ENCODE data around the gene ATF4.
"Not testable (repeated sequence)": the region's sequence is repeated elsewhere in the genome, so short reads cannot be mapped to it uniquely, and the experiment has no call there.

ATF4 gene

DNA sequence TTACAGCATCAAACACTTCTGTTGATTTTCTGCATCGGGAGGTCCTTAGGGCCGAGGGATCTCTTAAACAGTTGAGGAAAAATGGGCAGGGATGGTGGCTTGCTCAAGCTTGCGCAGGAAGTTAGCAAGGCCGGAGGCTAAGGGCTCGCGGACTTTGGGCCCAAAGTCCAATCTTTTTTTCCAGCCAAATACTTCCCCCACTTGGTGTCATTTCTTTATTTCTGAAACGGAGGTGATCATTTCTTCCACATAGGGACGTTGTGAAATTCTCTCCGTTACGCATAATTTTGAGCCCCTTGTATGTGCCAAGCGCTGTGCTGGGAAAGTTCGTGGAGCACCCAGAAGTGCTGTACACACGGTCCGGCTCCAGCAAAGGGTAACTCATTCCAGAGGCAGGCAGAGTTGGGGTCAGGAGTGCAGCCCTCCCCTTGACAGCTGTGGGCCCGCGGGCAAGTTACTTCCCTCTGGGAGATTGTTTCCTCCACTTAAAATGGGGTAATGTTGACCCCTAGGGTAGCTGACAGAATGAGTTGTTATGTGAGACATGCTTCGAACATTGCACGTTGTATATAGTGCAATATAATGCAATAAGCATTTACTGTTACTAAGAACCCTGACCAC, 17.5 kb upstream of the ATF4 start:
- no peak for TF ChIP-seq TOX (CRISPR knock-in tag; IDR thresholded peaks at IDR 0.05; ENCODE audit: borderline replicate concordance)
- no peak for TF ChIP-seq ZNF8 (CRISPR knock-in tag; IDR thresholded peaks at IDR 0.05)
- ATAC-seq, result no peak; the same call in 1 of the 3 replicates

DNA sequence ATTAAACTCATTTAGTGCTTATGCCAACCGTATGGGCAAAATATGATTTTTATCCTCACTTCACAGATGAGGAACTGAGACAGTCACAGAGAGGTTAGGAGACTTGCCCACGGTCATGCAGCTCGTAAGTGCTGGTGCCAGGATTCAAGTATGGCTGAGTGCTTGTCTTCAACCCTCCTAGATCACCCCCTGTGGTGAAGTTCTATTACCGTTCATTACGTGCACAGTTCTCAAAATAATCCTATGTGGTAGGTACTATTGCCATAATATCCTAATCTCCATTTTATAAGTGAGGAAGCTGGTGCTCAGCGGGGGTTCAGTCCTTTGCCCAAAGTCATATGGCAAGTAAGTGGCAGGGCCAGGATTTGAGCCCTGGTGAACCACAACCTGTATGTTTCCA, 16.7 kb upstream of the ATF4 start:
- TF ChIP-seq OSR1 (CRISPR knock-in tag; IDR thresholded peaks at IDR 0.05) (no peak), ZNF8 (CRISPR knock-in tag; IDR thresholded peaks at IDR 0.05) (no peak), ZC3H10 (CRISPR knock-in tag; IDR thresholded peaks at IDR 0.05) (no peak), ZFP3 (CRISPR knock-in tag; IDR thresholded peaks at IDR 0.05) (no peak), SNAI2 (CRISPR knock-in tag; IDR thresholded peaks at IDR 0.05) (no peak), TCF4 (CRISPR knock-in tag; IDR thresholded peaks at IDR 0.05; ENCODE audit: borderline replicate concordance) (no peak), TOX (CRISPR knock-in tag; IDR thresholded peaks at IDR 0.05; ENCODE audit: borderline replicate concordance) (no peak)
- TF ChIP-seq, protein P1, sequence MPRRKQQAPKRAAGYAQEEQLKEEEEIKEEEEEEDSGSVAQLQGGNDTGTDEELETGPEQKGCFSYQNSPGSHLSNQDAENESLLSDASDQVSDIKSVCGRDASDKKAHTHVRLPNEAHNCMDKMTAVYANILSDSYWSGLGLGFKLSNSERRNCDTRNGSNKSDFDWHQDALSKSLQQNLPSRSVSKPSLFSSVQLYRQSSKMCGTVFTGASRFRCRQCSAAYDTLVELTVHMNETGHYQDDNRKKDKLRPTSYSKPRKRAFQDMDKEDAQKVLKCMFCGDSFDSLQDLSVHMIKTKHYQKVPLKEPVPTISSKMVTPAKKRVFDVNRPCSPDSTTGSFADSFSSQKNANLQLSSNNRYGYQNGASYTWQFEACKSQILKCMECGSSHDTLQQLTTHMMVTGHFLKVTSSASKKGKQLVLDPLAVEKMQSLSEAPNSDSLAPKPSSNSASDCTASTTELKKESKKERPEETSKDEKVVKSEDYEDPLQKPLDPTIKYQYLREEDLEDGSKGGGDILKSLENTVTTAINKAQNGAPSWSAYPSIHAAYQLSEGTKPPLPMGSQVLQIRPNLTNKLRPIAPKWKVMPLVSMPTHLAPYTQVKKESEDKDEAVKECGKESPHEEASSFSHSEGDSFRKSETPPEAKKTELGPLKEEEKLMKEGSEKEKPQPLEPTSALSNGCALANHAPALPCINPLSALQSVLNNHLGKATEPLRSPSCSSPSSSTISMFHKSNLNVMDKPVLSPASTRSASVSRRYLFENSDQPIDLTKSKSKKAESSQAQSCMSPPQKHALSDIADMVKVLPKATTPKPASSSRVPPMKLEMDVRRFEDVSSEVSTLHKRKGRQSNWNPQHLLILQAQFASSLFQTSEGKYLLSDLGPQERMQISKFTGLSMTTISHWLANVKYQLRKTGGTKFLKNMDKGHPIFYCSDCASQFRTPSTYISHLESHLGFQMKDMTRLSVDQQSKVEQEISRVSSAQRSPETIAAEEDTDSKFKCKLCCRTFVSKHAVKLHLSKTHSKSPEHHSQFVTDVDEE (CRISPR knock-in tag; IDR thresholded peaks at IDR 0.05), result no peak
- no peak for ATAC-seq

DNA sequence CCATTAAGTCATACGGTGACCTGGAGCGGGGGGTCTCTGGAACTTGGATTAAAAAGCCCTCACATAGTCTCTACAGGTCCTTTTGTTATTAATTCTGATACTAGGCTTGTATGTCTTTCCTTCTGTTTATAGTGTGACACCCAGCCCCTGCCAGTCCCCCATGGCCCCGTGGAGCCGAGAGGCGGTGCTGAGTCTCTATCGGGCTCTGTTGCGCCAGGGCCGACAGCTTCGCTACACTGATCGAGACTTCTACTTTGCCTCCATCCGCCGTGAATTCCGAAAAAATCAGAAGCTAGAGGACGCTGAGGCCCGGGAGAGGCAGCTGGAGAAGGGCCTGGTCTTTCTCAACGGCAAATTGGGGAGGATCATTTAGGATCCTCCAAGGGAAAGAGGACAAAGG, 16.3 kb upstream of the ATF4 start:
- no peak for ATAC-seq

DNA sequence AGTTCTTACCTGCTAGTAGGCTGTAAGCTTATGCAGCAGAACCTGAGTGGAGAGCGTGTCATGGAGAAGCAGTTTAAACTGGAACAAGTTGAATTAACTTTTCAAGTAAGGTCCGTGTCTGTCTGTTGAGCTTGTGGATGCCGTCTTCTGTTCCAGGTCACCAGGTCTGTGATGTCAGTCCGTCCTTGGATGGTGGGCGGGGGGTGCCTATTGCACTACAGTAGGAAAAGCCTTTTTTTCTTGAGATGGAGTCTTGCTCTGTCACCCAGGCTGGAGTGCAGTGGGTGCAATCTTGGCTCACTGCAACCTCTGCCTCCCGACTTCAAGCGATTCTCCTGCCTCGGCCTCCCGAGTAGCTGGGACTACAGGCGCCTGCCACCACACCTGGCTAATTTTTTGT, 13.3 kb upstream of the ATF4 start:
- ATAC-seq, result not testable (repeated sequence)

More for the DNA sequence above, 16.3 kb upstream of the ATF4 start:
- TF ChIP-seq, protein P2, sequence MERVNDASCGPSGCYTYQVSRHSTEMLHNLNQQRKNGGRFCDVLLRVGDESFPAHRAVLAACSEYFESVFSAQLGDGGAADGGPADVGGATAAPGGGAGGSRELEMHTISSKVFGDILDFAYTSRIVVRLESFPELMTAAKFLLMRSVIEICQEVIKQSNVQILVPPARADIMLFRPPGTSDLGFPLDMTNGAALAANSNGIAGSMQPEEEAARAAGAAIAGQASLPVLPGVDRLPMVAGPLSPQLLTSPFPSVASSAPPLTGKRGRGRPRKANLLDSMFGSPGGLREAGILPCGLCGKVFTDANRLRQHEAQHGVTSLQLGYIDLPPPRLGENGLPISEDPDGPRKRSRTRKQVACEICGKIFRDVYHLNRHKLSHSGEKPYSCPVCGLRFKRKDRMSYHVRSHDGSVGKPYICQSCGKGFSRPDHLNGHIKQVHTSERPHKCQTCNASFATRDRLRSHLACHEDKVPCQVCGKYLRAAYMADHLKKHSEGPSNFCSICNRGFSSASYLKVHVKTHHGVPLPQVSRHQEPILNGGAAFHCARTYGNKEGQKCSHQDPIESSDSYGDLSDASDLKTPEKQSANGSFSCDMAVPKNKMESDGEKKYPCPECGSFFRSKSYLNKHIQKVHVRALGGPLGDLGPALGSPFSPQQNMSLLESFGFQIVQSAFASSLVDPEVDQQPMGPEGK (CRISPR knock-in tag; IDR thresholded peaks at IDR 0.05; ENCODE audit: borderline replicate concordance), result no peak
- TF ChIP-seq ZNF565 (CRISPR knock-in tag; conservative IDR thresholded peaks at IDR 0.05; ENCODE audit: low read depth) (no peak), CSDC2 (CRISPR knock-in tag; IDR thresholded peaks at IDR 0.05) (no peak), ZNF70 (CRISPR knock-in tag; IDR thresholded peaks at IDR 0.05) (no peak), ESRRG (CRISPR knock-in tag; IDR thresholded peaks at IDR 0.05) (no peak), ZNF8 (CRISPR knock-in tag; IDR thresholded peaks at IDR 0.05) (no peak), OSR1 (CRISPR knock-in tag; IDR thresholded peaks at IDR 0.05) (no peak), SNAI2 (CRISPR knock-in tag; IDR thresholded peaks at IDR 0.05) (no peak), GLIS3 (CRISPR knock-in tag; IDR thresholded peaks at IDR 0.05) (no peak), ZC3H10 (CRISPR knock-in tag; IDR thresholded peaks at IDR 0.05) (no peak), TCF4 (CRISPR knock-in tag; IDR thresholded peaks at IDR 0.05; ENCODE audit: borderline replicate concordance) (no peak), TOX (CRISPR knock-in tag; IDR thresholded peaks at IDR 0.05; ENCODE audit: borderline replicate concordance) (no peak), RARB (CRISPR knock-in tag; IDR thresholded peaks at IDR 0.05) (no peak), ISL1 (CRISPR knock-in tag; IDR thresholded peaks at IDR 0.05) (no peak), BACH2 (CRISPR knock-in tag; IDR thresholded peaks at IDR 0.05; ENCODE audit: borderline replicate concordance) (no peak), ARNTL (CRISPR knock-in tag; IDR thresholded peaks at IDR 0.05; ENCODE audit: borderline replicate concordance, low read depth) (no peak)
- TF ChIP-seq, protein P3, sequence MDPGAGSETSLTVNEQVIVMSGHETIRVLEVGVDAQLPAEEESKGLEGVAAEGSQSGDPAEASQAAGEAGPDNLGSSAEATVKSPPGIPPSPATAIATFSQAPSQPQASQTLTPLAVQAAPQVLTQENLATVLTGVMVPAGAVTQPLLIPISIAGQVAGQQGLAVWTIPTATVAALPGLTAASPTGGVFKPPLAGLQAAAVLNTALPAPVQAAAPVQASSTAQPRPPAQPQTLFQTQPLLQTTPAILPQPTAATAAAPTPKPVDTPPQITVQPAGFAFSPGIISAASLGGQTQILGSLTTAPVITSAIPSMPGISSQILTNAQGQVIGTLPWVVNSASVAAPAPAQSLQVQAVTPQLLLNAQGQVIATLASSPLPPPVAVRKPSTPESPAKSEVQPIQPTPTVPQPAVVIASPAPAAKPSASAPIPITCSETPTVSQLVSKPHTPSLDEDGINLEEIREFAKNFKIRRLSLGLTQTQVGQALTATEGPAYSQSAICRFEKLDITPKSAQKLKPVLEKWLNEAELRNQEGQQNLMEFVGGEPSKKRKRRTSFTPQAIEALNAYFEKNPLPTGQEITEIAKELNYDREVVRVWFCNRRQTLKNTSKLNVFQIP (CRISPR knock-in tag; IDR thresholded peaks at IDR 0.05; ENCODE audit: borderline replicate concordance, low read depth), result no peak
- TF ChIP-seq, protein P4, sequence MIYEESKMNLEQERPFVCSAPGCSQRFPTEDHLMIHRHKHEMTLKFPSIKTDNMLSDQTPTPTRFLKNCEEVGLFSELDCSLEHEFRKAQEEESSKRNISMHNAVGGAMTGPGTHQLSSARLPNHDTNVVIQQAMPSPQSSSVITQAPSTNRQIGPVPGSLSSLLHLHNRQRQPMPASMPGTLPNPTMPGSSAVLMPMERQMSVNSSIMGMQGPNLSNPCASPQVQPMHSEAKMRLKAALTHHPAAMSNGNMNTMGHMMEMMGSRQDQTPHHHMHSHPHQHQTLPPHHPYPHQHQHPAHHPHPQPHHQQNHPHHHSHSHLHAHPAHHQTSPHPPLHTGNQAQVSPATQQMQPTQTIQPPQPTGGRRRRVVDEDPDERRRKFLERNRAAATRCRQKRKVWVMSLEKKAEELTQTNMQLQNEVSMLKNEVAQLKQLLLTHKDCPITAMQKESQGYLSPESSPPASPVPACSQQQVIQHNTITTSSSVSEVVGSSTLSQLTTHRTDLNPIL (CRISPR knock-in tag; IDR thresholded peaks at IDR 0.05; ENCODE audit: low read depth), result no peak
- TF ChIP-seq, protein P1 (CRISPR knock-in tag; IDR thresholded peaks at IDR 0.05), result no peak
- TF ChIP-seq, protein P5, sequence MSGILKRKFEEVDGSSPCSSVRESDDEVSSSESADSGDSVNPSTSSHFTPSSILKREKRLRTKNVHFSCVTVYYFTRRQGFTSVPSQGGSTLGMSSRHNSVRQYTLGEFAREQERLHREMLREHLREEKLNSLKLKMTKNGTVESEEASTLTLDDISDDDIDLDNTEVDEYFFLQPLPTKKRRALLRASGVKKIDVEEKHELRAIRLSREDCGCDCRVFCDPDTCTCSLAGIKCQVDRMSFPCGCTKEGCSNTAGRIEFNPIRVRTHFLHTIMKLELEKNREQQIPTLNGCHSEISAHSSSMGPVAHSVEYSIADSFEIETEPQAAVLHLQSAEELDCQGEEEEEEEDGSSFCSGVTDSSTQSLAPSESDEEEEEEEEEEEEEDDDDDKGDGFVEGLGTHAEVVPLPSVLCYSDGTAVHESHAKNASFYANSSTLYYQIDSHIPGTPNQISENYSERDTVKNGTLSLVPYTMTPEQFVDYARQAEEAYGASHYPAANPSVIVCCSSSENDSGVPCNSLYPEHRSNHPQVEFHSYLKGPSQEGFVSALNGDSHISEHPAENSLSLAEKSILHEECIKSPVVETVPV (CRISPR knock-in tag; IDR thresholded peaks at IDR 0.05), result no peak
